GM18907 (cell line): ENCODE data around the gene SEPSECS.
"Not testable (repeated sequence)": the region's sequence is repeated elsewhere in the genome, so short reads cannot be mapped to it uniquely, and the experiment has no call there.

Experiments used
- ATAC-seq: cut with Tn5 transposase; IDR thresholded peaks from one replicate; pipeline ENCODE4 v1.9.1; 2021; ENCODE audit warnings: mild to moderate bottlenecking, moderate library complexity; ENCODE audit not compliant: unreplicated experiment

Gene SEPSECS

GRCh38 chr4:25088093-25088952, 71.9 kb downstream of the SEPSECS start:
- ATAC-seq: peak; percentile 61

GRCh38 chr4:25085671-25086070, 74.6 kb downstream of the SEPSECS start:
- ATAC-seq: no peak

DNA sequence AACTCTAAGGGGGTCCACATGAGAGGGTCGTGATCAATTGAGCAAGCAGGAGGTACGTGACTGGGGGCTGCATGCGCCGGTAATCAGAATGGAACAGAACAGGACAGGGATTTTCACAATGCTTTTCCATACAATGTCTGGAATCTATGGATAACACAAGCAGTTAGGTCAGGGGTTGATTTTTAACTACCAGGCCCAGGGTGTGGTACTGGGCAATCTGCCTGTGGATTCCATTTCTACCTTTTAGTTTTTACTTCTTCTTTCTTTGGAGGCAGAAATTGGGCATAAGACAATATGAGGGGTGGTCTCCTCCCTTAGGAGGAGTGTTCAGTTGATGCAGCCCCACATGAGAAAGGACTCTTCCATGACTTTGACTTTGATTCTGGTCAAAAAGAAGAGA, 76.8 kb downstream of the SEPSECS start:
- ATAC-seq: not testable (repeated sequence)

DNA sequence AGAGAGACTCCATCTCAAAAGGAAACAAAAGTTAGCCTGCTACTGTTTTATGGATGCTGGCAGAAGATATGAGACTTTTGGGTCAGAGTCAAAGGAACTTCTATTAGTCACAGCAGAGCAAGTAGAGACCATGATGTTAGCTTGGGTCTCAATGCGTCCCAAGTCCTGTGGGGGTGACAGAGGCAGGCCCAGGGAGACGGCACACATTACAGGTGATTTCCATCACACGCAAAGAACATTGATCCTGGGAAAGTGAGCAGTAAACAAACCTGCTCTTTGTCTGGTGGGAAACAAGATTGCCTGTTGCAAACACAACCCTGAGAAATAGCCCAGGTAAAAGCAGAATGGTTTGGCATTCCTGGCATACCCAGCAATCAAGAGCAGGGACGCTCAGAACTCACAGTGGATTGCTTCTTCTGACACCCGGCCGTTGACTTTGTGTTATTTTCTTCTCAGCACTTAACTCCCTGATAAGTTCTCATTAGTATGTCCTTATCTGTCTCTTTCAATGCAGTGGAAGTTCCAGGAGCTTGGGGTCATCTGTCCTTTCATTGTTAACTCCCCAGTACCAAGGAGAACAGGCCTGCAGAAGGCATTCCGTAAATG, 78.3 kb downstream of the SEPSECS start:
- ATAC-seq: no peak

- ATAC-seq: no peak
Measured at GRCh38 chr4:25080571-25080970, 79.7 kb downstream of the SEPSECS start.

DNA sequence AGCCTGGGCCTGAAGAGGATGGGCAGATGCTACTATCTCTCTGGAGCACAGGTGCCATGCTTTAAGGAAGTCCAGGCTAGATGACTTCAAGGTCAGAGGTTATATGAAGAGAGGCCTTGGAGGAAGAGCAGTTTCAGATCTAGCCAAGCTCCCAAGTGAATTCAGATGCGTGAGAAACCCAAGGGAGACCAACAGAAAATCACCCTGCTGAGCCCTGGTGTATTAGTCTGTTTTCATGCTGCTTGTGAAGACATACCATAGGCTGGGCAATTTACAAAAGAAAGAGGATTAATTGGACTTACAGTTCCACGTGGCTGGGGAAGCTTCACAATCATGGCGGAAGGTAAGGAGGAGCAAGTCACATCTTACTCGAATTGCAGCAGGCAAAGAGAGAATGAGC, 81.7 kb downstream of the SEPSECS start:
- no peak for ATAC-seq

DNA sequence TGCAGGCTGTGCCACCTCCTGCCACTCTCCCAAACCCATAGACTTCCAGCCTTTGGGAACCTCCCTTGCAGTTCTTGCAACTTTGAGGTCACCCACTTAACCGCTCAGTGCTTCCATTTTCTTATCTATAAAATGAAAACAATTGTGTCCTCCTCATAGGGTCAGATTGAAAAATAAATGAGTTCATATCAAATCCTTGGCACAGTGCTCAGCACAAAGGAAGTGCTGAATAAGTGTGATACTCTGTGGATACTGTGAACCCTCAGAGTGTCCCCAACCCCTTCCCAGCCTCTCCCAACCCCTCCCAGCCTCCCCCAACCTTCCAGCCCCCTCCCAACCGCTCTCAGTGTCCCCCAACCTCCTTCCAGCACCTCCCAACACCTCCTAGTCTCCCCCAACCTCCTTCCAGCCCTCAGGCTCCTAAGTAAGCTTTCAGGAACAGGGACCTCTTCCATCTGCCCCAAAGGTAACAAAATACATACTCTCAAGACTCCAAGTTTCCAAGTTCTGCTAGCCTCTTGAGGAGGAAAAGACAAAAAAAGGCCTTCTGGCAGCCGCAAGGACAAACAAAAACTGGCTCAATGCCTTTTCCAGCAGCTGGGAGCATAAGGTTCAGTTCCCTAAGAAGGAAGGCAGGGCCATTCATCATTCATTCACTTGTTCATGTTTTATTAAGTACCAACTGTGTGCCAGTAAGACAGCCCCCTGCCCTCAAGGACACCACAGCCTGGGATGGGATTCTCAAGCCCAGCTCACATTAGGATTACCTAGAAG, 83.4 kb downstream of the SEPSECS start:
- no peak for ATAC-seq

GRCh38 chr4:25075851-25076250, 84.4 kb downstream of the SEPSECS start:
- ATAC-seq: no peak

DNA sequence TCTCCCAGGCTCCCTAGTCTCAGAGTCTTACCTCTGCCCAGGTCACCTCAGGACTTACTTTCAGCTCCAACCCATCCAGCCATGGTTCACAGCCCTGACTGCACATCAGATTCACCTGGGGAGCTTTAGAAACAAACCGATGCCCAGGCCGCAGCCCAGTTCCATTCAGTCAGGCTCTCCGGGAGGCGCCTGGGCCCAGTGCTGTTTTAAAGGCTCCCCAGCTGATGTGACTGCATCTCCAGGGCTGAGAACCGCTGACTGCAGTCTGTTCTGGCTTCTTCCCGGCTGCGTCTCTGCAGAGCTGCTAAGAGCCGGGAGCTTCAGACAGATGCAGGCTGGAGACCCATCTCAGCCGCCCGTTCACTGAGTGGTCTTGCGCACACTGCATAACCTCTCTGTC, 85.1 kb downstream of the SEPSECS start:
- ATAC-seq: no peak

DNA sequence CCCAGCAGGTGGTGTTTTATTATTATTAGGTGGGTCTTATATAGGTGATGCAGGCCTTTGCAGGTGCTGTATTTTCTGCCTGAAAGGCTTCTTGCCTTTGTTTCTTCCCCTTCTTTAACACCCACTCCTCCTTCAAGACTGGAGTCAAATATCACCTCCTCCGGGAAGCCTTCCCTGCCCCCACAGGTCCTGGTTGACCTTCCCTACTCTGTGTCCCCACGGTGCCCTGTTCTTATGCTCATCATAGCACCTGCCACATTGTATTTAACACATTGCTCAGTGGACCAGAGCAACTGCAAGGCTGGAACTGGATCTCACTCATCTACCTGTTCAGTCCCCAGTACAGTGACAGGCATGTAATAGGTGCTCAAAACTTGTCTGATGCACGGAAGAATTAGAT, 89.7 kb downstream of the SEPSECS start:
- no peak for ATAC-seq
